DND-41 (cell line): ENCODE results near the gene LRRIQ1.

Experiments
- ATAC-seq: fragments of 200-7000 bp; cut with Tn5 transposase; 3 replicates; pipeline ENCODE4 v1.9.1; 2021; ENCODE audit warnings: low read depth; ENCODE audit not compliant: insufficient read depth
- DNase-seq: peaks from one replicate; pipeline ENCODE4 v3.0.0-alpha.2; 2020
- H2AFZ ChIP-seq: 2 replicates; pipeline ENCODE4 v1.6.0; 2012; ENCODE audit warnings: low read depth, low read length
- H3K27ac ChIP-seq: 2 replicates; pipeline ENCODE4 v1.5.1; 2012; ENCODE audit warnings: low read length, inconsistent platforms
- H3K27me3 ChIP-seq: fragments of 200-600 bp; sonication (generic); 2 replicates; pipeline ENCODE4 v1.6.0; 2012; ENCODE audit warnings: low read length, mild to moderate bottlenecking, inconsistent platforms; ENCODE audit not compliant: insufficient read depth, poor library complexity
- H3K36me3 ChIP-seq: 2 replicates; pipeline ENCODE4 v1.5.1; 2012; ENCODE audit warnings: low read length, inconsistent platforms; ENCODE audit not compliant: insufficient read depth
- H3K4me1 ChIP-seq: 2 replicates; pipeline ENCODE4 v1.5.1; 2012; ENCODE audit warnings: mild to moderate bottlenecking, low read length; ENCODE audit not compliant: insufficient read depth
- H3K4me2 ChIP-seq: 2 replicates; pipeline ENCODE4 v1.6.0; 2012; ENCODE audit warnings: mild to moderate bottlenecking, moderate library complexity, low read length, inconsistent platforms; ENCODE audit not compliant: insufficient read depth
- H3K4me3 ChIP-seq, 2 experiments: fragments of 200-600 bp in 1 of 2; shearing (Covaris generic) in 1 of 2; 2 replicates each; pipeline ENCODE4 v1.5.1; 2012 to 2016; ENCODE audit warnings: inconsistent platforms in 2 of 2, low read length in 2 of 2, mild to moderate bottlenecking in 2 of 2, low read depth in 1 of 2, moderate library complexity in 1 of 2
- H3K79me2 ChIP-seq: 2 replicates; pipeline ENCODE4 v1.6.0; 2012; ENCODE audit warnings: low read length, inconsistent platforms; ENCODE audit not compliant: insufficient read depth
- H3K9ac ChIP-seq: 2 replicates; pipeline ENCODE4 v1.6.0; 2012; ENCODE audit warnings: low read depth, mild to moderate bottlenecking, inconsistent platforms, low read length, moderate library complexity
- H3K9me3 ChIP-seq: 2 replicates; pipeline ENCODE4 v1.5.1; 2012; ENCODE audit warnings: low read length, moderate library complexity, mild to moderate bottlenecking, inconsistent platforms; ENCODE audit not compliant: insufficient read depth, severe bottlenecking
- H4K20me1 ChIP-seq: 2 replicates; pipeline ENCODE4 v1.6.0; 2012; ENCODE audit warnings: low read length; ENCODE audit not compliant: insufficient read depth
- EZH2 ChIP-seq: IDR thresholded peaks from 3 replicates; pipeline ENCODE4 v1.6.1; 2012; ENCODE audit warnings: borderline replicate concordance, low read depth, mild to moderate bottlenecking, moderate library complexity, low read length, inconsistent platforms; ENCODE audit not compliant: severe bottlenecking
- TF ChIP-seq, protein P1 (sequence below): IDR thresholded peaks from 2 replicates; pipeline ENCODE4 v1.5.1; 2012; ENCODE audit warnings: borderline replicate concordance, low read length, moderate library complexity, mild to moderate bottlenecking; ENCODE audit not compliant: poor library complexity, severe bottlenecking; ENCODE audit errors: extremely low read depth

The LRRIQ1 gene

DNA sequence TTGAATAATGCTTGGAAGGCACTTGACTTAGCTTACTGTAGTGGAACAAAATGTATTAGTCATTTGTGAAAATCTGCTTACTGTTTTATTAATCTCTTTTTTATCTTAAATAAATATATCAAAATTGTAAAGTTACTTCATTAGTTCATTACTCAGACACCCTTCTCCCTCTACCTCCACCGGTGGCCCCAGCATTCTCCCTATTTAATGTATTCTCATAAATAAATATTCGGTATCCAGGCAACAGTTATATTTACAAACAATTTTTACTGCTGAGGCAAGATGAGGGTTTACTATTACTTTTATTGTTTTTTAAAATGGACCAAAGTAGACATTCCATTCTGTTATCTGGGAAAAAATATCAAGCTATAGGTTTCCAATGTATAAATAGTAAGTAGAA is 224.3 kb downstream of the LRRIQ1 start:
- Histone ChIP-seq H3K9ac (no peak overlapping the region), H3K36me3 (no peaks in the 10 kb centered on the region), H3K27me3 (no peaks in the 10 kb centered on the region), H2AFZ (no peak overlapping the region), H4K20me1 (no peaks in the 10 kb centered on the region), H3K4me3 (no peak overlapping the region), H3K4me1 (no peaks in the 10 kb centered on the region), H3K79me2 (no peaks in the 10 kb centered on the region), H3K4me2 (no peak overlapping the region), H3K27ac (no peak overlapping the region), H3K9me3 (no peaks in the 10 kb centered on the region)
- ATAC-seq (no peak), DNase-seq (no peak)
- TF ChIP-seq EZH2: no peak
- TF ChIP-seq, protein P1, sequence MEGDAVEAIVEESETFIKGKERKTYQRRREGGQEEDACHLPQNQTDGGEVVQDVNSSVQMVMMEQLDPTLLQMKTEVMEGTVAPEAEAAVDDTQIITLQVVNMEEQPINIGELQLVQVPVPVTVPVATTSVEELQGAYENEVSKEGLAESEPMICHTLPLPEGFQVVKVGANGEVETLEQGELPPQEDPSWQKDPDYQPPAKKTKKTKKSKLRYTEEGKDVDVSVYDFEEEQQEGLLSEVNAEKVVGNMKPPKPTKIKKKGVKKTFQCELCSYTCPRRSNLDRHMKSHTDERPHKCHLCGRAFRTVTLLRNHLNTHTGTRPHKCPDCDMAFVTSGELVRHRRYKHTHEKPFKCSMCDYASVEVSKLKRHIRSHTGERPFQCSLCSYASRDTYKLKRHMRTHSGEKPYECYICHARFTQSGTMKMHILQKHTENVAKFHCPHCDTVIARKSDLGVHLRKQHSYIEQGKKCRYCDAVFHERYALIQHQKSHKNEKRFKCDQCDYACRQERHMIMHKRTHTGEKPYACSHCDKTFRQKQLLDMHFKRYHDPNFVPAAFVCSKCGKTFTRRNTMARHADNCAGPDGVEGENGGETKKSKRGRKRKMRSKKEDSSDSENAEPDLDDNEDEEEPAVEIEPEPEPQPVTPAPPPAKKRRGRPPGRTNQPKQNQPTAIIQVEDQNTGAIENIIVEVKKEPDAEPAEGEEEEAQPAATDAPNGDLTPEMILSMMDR: no peak

DNA sequence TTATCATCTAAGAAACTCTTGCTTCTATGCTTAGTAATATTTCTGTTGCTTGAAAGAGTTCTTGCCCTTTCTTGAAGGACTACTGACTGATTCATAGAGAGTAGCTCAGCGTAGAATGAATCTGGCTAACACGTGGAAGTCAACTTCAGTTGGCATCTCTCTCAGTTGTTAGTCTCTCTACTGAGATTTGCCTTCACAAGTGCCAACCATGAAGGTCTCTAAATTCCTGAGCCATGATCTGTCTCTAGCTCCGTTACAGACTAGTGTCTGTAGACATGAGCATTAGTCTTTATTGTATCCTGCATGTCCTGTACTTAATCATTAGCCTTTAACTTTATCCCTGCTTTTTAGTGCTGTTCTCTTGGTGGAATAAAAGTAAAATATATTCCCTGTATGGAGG is 224.7 kb downstream of the LRRIQ1 start:
- no peak for DNase-seq

DNA sequence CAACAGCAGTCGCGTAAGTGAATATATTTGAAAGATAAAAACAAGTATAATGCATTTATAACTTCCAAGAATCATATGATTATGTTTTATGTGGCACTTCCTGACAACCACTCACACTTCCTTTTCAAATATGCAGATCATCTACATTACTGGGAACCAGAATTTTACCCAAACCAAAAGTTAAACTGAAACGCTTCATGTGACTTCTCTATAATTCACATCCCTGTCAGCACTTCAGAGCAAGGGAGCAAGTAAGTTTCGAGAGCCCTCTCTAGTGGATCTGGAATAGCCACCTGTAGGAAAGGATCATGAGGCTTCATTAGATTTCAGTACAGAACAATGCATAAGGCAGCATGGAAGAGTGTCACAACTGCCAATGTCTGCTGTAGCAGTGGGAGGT is 230.2 kb downstream of the LRRIQ1 start:
- TF ChIP-seq, protein P1: no peak
- no peak for TF ChIP-seq EZH2
- H3K9me3 ChIP-seq: no peaks in the 10 kb centered on the region
- ATAC-seq: no peak
- no peak overlapping the region for H3K27ac ChIP-seq
- no peaks in the 10 kb centered on the region for H3K79me2 ChIP-seq
- H3K36me3 ChIP-seq: no peaks in the 10 kb centered on the region
- no peaks in the 10 kb centered on the region for H3K27me3 ChIP-seq
- H3K9ac ChIP-seq: no peak overlapping the region
- H3K4me2 ChIP-seq: no peak overlapping the region
- DNase-seq: no peak
- no peaks in the 10 kb centered on the region for H3K4me1 ChIP-seq
- no peaks in the 10 kb centered on the region for H4K20me1 ChIP-seq
- H2AFZ ChIP-seq: no peak overlapping the region
- no peak overlapping the region for H3K4me3 ChIP-seq

More for the DNA sequence above, 224.7 kb downstream of the LRRIQ1 start:
- no peak overlapping the region for H3K9ac ChIP-seq
- TF ChIP-seq, protein P1: no peak
- TF ChIP-seq EZH2: no peak
- no peaks in the 10 kb centered on the region for H3K36me3 ChIP-seq
- no peak overlapping the region for H2AFZ ChIP-seq
- H4K20me1 ChIP-seq: no peaks in the 10 kb centered on the region
- no peaks in the 10 kb centered on the region for H3K4me1 ChIP-seq
- H3K9me3 ChIP-seq: no peaks in the 10 kb centered on the region
- no peaks in the 10 kb centered on the region for H3K79me2 ChIP-seq
- H3K27ac ChIP-seq: no peak overlapping the region
- H3K27me3 ChIP-seq: no peaks in the 10 kb centered on the region
- no peak for ATAC-seq
- H3K4me2 ChIP-seq: no peak overlapping the region
- no peak overlapping the region for H3K4me3 ChIP-seq
